GM13976 (cell line): ENCODE data around the gene UCHL1.

ENCODE experiments used
- DNase-seq: peaks from one replicate; pipeline ENCODE4 v3.0.0; 2012; ENCODE audit warnings: low spot score
- in situ Hi-C: fragments of 300-500 bp; cut with MboI; formaldehyde crosslinking; loops from one replicate; pipeline ENCODE4 v1.12.0; 2022; ENCODE audit warnings: low sequenced_read_pairs, mixed read lengths, inconsistent platforms; ENCODE audit not compliant: unreplicated experiment
- TF ChIP-seq, protein P1 (sequence below): IDR thresholded peaks from 2 replicates; pipeline ENCODE4 v1.5.1; 2012; ENCODE audit warnings: borderline replicate concordance, mild to moderate bottlenecking; ENCODE audit not compliant: insufficient read depth; ENCODE audit errors: extremely low read depth, missing control alignments, control extremely low read depth

Gene UCHL1

DNA sequence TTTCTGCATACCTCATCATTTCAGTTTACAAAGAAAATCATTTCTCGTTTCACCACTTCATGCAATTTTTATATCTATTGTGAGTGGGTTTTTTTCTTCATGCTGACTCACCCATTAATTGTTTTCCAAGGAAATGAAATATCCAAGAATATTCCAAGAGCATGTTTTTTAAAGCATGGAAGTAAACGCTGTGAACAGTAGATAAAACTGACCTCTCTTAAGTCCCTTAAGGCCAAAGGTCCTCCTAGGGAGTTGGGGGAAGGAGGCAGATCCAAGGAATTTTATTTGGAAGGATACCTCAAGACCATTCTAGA lies 39.8 kb upstream of the UCHL1 start:
- TF ChIP-seq, protein P1, sequence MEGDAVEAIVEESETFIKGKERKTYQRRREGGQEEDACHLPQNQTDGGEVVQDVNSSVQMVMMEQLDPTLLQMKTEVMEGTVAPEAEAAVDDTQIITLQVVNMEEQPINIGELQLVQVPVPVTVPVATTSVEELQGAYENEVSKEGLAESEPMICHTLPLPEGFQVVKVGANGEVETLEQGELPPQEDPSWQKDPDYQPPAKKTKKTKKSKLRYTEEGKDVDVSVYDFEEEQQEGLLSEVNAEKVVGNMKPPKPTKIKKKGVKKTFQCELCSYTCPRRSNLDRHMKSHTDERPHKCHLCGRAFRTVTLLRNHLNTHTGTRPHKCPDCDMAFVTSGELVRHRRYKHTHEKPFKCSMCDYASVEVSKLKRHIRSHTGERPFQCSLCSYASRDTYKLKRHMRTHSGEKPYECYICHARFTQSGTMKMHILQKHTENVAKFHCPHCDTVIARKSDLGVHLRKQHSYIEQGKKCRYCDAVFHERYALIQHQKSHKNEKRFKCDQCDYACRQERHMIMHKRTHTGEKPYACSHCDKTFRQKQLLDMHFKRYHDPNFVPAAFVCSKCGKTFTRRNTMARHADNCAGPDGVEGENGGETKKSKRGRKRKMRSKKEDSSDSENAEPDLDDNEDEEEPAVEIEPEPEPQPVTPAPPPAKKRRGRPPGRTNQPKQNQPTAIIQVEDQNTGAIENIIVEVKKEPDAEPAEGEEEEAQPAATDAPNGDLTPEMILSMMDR, result no peak
- in situ Hi-C loops, result loop anchor here (10.0 kb wide), 1 partner anchor 232 kb away; no protein-coding TSS in a partner anchor
- no peak for DNase-seq

DNA sequence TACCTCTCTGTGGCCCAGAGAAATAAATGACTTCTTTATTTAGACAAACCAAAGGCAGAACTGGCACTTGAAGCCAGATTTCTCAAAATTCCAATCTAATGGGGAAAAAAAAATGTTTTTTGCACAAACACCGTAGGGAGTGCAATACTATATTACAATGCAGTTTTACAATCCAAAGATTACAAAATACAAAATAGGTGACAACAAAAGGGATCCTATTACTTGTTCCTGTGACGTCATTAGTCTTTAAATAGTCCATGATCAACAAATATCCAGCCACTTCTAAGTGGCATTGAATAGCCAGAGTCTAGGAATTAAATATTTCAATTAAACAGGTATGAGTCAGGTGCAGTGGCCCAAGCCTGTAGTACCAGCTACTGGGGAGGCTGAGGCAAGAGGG lies 39.4 kb upstream of the UCHL1 start:
- in situ Hi-C loops, result loop anchor here (10.0 kb wide), 1 partner anchor 233 kb away; no protein-coding TSS in a partner anchor
- TF ChIP-seq, protein P1, result no peak
- no peak for DNase-seq

DNA sequence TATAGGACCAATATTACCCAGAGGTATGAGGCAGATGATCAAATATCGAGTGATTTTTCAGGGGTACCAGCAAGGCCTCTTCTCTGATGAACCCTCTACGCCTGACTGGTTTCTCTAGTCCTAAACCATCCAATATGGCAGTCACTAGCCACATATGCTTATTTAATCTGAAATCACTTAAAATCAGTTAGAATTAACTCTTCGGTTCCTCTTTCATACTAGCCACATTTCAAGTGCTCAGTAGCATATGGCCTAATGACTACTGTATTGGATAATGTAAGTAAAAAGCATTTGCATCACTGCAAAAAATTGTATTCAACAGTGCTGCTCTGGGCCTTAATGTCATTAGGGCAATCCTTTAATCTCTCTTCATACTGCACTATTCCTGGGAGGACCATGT lies 38.0 kb upstream of the UCHL1 start:
- in situ Hi-C loops, result loop anchor here (10.0 kb wide), 1 partner anchor 234 kb away; no protein-coding TSS in a partner anchor
- TF ChIP-seq, protein P1, result no peak

DNA sequence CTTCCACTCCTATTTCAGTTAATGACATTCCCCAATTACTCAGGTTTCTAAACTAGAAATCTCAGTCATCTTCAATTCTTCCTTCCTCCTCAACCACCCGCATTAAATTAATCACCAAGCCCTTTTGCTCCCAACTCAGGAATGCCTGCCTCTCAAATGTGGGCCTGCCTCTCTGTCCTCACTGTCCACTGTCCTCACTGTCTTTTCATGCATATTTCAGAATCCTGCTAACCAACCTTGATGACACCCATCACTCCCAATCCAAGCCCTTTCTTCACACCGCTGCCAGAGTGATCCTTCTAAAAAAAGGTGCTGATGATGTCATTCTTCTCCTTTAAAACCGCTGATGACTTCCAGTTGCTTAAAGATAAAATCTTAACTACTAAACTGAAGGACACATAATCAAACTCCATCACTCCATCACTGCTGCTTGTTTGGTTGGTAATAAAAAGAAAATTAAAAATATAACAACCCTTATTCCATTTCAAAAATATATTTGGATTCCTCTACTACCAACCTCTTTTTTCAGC lies 37.2 kb upstream of the UCHL1 start:
- DNase-seq, result no peak
- in situ Hi-C loops, result loop anchor here (10.0 kb wide), 1 partner anchor 235 kb away; no protein-coding TSS in a partner anchor
- TF ChIP-seq, protein P1, result no peak

More for the DNA sequence above, 38.0 kb upstream of the UCHL1 start:
- no peak for DNase-seq

DNA sequence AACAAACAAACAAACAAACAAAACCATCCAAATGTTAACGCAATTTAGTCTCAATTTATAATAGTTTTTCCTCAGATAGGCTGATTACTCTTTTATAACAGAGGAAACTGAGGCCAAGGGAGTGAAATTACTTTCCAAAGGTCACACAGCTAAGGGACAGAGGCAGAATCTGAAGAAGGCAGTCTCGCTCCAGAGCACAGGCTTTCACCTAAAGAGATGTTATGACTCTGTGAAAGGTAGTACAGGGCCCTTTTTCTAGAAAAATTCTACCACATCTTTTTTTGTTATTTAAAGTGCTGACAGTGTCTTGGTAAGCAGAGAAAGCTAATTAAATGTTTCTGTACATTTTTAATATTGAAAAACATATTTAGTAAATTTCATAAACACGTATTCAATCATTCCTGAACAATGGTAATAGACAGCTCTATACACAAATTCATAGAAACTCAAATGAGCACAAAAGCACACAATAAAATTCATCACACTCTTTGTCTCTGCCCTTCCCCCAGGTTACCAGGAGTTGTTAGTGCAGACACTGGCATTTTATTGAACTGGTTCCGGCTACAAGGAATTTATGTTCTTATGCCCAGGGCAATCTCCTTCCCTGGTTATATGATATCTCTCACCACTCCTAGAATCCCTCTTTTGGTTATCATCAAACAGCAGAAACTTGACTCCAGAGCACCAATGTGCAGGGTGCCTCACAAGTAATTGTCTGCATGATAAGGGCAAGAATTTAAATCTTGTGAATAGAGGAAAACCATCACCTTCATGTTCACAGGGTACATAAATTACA lies 34.7 kb upstream of the UCHL1 start:
- in situ Hi-C loops, result no loop called here
- TF ChIP-seq, protein P1, result no peak
- DNase-seq, result no peak

DNA sequence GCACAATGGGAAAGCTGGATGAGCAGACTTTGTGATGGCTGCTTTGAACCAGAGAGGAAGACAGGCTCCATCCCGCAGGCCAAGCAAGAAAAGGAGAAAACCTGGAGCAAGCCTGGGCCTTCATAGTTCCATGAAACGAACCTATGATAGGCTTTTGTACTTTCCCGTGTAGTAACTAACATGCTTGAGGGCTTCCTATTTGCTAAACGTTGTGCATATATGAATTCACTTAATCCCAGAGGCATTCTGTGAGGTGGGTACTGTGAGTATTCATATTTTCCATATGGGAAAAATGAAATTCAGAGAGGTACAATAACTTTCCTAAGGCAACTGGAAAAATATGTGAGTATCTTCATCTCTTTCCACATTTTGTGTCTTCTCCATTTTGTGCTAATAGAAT lies 28.8 kb upstream of the UCHL1 start:
- in situ Hi-C loops, result no loop called here
- no peak for DNase-seq
- TF ChIP-seq, protein P1, result no peak
